HG02623 (cell line): ENCODE data around the gene POLG2.
"Not testable (repeated sequence)": the region's sequence is repeated elsewhere in the genome, so short reads cannot be mapped to it uniquely, and the experiment has no call there.

Source experiments
- ATAC-seq: cut with Tn5 transposase; IDR thresholded peaks from one replicate; pipeline ENCODE4 v1.9.1; 2021; ENCODE audit warnings: moderate library complexity; ENCODE audit not compliant: unreplicated experiment

Gene POLG2

GRCh38 chr17:64491034-64491860 lies 5.6 kb downstream of the POLG2 start:
- no peak for ATAC-seq

DNA sequence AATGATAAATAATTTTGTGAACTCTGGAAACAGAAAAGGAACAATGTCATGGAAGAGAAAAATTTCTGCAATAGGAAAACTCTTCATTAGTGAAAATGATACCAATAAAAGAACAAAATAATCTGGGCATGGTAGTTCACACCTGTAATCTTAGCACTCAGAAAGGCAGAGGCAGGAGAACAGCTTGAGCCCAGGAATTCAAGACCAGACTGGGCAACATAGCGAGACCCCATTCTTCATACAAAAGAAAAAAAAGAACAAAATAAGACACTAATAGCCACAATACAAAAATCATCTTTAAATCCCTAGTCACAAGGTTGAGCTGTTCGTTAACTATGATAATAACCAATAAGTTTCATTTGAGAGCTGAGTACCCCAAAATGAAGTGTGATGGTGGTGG lies 8.6 kb downstream of the POLG2 start:
- no peak for ATAC-seq

GRCh38 chr17:64484380-64484779 lies 12.5 kb downstream of the POLG2 start:
- ATAC-seq = no peak

DNA sequence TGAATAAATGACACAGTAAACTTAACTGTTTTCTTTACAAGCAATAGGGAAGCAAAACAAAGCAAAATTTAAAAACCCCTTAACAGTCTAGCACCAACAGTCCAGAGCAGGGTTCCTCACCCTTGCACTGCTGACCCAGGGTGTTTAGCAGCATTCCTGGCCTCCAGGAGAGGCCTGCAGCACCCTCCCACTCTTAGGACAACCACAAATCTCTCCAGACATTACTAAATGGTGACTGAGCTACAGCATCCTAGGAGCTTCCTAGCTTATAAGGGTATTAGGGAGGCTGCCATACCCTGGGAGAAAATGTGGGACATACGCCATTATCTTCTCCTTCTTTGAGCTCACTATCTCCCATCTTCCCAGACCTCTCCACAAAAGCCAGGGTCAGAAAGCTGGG lies 15.9 kb downstream of the POLG2 start:
- ATAC-seq = no peak

GRCh38 chr17:64477849-64478248 lies 19.0 kb downstream of the POLG2 start:
- ATAC-seq = no peak

DNA sequence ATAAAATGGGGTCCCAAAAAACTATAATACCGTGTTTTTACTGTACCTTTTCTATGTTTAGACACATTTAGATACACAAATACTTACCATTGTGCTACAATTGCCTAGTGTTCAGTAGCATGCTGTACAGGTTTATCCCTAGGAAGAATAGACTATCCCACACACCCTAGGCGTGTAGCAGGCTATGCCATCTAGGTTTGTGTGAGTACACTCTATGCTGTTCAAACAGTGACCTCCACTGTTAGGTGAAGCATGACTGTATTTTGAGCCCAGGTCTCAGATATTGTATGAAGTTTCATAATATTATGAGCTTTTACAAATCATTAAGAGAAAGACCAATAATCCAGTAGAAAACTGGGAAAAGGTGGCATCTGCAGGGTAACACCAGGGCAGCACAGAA lies 24.3 kb downstream of the POLG2 start:
- ATAC-seq = no peak

DNA sequence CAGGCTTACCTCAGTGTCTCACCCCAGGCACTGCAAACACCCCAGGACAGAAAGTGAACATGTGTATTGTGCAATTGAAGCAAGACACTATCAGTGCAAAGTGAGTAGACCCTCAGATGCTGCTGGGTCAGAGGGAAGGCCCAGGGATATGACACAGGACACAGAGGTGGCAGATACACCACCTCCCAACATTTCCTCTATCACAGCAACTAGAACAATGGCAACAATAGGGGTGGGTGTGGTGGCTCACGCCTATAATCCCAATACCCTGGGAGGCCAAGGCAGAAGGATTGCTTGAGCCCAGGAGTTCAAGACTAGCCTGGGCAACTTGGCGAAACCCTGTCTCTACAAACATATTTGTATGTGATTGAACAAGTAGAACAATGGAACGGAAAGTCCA lies 25.4 kb downstream of the POLG2 start:
- no peak for ATAC-seq

DNA sequence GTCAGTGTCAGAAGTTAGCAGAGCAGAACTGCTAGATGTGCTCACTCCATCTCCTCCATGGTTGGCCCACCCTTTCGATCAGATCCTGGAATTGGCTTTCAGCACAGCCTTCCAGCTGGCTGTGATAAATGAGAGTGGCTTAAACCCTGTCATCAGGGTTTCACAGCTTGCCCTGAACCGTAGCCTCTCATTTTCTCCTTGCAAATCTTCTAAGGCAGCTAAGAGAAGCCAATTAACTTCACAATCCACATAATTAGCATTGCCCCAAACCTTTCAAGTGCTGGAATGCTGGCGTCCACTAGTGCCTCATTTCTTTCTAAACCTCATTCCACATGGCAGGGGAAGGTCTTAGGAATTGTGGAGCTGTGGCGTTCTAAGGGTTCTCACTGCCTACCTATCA lies 26.2 kb downstream of the POLG2 start:
- no peak for ATAC-seq

DNA sequence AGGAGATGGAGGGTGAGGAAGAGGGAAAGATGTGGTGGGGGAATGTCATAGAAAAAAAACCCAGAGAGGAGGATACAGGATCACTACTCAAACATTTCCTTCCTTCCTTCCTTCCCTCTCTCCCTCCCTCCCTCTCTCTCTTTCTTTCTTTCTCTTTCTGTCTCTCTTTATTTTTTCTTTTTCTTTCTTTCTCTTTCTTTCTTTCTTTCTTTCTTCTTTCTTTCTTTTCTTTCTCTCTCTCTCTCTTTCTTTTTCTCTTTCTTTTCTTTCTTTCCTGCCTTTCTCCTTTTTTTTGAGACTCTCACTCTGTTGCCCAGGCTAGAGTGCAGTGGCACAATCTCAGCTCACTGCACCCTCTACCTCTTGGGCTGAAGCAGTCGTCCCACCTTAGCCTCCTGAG lies 30.0 kb downstream of the POLG2 start:
- not testable (repeated sequence) for ATAC-seq

DNA sequence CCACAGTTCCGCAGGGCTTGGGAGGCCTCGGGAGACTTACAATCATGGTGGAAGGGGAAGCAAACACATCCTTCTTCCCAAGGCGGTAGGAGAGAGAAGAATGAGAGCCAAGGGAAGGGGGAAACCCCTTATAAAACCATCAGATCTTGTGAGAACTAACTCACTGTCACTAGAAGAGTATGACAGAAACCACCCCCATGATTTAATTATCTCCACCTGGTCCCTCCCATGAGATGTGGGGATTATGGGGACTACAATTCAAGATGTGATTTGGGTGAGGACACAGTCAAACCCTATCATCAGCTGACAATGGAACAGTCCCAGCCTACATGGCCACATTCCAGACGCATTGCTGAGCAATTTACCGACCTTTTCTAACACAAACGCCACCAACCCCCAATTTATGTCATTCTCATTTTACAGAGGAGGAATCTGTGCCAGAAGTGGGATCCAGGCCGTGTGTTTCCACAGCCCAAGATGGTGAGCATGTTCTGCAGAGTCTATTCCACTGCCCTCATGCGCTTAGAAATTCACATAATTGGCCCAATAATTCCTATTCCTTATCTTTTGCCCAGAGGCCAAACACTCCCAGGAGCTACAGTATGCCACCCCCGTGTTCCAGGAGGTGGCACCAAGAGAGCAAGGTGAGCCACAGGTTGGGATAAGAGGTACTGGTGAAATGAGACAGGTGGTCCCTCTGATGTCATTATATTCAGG lies 30.7 kb downstream of the POLG2 start:
- ATAC-seq = no peak

DNA sequence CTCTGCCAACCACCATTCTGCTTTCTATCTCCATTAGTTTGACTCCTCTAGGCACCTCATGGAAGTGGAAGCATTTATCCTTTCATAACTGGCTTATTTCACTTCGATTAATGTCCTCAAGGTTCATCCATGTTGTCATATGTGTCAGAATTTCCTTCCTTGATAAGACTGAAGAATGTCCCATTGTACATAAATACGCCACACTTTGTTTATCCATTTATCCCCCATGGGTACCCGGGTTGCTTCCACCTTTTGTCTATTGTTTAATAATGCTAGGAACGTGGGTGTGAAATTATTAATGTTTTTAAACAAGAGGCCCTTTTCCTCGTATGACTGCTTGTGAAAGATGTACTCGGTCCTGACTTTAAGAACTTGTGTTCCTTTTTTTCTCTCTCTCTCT lies 35.1 kb downstream of the POLG2 start:
- no peak for ATAC-seq

GRCh38 chr17:64460955-64461354 lies 35.9 kb downstream of the POLG2 start:
- no peak for ATAC-seq

DNA sequence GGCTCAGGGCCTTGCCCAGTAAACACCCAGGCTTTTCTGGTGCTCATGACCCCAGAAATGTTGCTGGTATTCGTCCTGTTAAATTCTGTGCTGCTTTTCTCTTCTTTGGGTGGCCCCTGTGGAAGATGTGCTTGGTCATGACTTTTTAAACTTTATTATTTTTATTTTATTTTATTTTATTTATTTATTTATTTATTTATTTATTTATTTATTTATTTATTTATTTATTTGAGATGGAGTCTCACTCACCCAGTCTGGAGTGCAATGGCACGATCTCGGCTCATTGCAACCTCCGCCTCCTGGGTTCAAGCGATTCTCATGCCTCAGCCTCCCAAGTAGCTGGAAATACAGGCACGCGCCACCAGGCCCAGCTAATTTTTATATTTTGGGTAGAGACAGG lies 37.0 kb downstream of the POLG2 start:
- ATAC-seq = not testable (repeated sequence)

GRCh38 chr17:64459284-64459747 lies 37.5 kb downstream of the POLG2 start:
- no peak for ATAC-seq

- ATAC-seq = no peak
Observed at GRCh38 chr17:64458756-64459155, 38.1 kb downstream of the POLG2 start.

DNA sequence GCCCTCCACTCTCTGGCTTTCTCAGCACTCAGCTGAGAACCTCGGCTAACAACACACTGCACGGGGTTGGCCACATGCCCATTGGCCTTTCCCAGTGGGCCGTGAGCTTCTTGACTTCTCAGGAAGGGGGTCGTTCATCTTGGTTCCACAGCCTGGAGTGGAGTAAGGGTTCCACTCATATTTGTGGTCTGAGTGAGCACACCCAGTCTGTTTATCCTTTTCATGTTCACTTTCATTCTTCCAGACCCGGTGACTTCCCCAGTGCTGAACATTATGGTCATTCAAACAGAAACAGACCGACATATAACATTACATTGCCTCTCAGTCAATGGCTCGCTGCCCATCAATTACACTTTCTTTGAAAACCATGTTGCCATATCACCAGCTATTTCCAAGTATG lies 39.7 kb downstream of the POLG2 start:
- no peak for ATAC-seq

DNA sequence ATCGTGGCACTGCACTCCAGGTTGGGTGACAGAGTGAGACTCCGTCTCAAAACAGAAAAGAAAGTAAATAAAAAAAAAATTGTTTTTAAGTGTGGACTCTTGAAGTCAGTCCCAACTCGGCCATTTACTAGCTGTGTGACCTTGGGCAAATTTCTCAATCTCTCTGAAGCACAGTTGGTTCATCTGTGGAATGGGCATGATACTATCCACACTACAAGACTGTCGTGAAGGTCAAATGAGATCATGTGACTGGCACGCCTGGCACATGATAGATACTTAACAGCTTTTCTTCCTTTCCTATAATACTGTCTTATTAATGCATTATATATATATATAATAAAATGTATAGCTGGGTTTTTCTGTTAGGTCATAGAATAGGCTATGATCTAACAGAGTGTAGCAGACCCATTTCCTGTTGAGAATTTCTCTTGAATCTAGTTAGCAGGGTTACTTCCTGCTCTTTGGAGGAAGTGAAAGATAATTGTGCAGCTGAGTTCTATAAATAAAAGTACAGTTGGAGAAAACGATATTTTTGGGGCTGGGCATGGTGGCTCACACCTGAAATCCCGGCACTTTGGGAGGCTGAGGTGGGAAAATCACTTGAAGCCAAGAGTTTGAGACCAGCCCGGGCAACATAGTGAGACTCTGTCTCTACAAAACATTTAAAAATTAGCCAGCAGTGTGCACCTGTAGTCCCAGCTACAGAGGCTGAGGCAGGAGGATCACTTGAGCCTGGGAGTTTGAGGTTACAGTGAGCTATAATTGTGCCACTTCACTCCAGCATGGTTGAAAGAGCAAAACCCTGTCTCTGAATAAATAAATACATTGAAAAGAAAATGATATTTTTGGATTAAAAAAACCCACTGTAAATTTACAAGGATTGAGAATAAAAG lies 40.6 kb downstream of the POLG2 start:
- no peak for ATAC-seq

DNA sequence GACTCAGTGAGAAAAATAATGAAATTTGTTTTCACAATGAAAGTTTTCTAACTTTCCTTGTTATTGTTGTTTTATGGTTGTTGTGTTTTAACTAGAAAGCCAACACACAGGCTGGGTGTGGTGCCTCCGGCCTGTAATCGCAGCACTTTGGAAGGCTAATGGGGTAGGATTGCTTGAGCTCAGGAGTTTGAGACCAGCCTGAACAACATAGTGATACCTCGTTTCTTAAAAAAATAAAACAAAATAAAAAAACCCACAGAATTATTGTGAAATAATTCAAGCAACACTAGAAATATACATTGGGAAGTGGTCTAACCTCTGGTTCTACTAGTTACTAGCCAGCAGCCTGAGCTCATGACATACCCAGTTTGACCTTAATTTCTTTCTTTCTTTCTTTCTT lies 47.3 kb downstream of the POLG2 start:
- ATAC-seq = no peak

DNA sequence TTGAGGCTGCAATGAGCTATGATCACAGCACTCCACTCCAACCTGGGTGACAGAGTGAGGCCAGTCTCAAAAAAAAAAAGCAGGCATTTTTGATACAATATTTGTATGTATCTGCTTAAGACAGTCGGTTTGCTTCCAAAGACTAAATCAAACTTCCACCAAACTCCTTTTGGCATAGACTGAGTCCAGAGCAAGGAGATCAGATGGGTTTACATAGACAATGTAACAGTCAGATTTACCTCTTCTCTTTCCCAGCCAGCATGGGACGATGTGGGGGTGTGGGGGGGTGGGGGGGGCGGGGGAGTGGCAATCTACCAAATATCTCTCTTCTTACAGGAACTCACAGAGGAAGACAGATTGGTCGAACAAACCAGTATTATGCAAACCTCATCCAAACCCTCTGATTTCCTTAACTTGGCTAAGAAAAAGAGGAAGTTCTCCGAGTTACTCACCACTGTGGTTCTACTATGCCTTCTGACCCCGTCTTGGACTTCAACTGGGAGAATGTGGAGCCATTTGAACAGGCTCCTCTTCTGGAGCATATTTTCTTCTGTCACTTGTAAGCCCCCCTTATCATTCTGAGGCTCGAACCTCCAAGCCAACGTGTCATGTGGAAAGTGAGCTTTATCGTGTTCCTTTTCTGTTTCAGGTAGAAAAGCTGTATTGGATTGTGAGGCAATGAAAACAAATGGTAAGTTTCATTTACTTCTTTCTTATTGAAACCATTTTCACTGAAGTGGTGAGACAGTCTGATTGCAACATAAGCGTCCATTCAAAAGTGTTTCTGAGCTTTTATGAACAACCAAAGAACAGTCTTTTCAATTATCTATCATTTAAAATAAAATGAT lies 48.0 kb downstream of the POLG2 start, which contains the start of gene MILR1:
Gene MILR1, plus strand, starts transcription at position 451 of the 848 bp plus-strand sequence. Its CDS starts 54 bp downstream, at position 505.
- no peak for ATAC-seq

- ATAC-seq = no peak
Observed at GRCh38 chr17:64447526-64447925, 49.3 kb downstream of the POLG2 start.
